Measurements from ENCODE around the gene RUFY3. TPM values are rescaled to one million over a fixed set of nuclear protein-coding genes. Genes with fewer than 3 reads are reported as not detected.

RUFY3 gene
- total RNA-seq, 1 experiment from 2014 or later, result 48.0 TPM

DNA sequence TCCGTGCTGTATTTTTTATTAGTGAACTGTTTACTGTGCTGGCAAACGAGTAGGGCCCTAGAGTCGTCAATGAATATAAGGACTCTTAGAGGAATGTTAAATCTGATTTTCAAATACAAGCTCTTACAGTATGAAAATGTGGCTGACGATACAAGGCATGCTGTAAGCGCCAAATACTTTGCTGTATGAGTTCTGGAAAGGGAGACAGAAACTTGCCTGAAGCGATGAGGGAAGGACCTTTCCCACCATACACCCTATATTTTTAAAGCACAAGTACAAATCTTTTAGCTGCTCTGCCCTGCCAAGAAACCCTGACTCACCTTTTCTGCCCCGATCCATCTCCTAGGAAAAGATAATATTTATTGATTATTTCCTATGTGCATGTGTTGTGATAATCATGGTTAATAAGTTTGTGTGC lies 15.7 kb upstream of the RUFY3 start:
- no peak overlapping the region for H2BK5ac ChIP-seq (ENCODE audit: insufficient read length, low read length)
- H3K79me2 ChIP-seq (ENCODE audit: insufficient read depth, low read length), result no peaks in the 10 kb centered on the region
- peak overlapping the region; percentile 80 for H3K4me2 ChIP-seq (ENCODE audit: insufficient read depth, insufficient read length, low read length)
- H3K18ac ChIP-seq (ENCODE audit: insufficient read length, low read depth, low read length), result no peak overlapping the region
- no peak for TF ChIP-seq CTCF (conservative IDR thresholded peaks at IDR 0.05)
- H3K9me3 Mint-ChIP-seq, result no peaks in the 10 kb centered on the region
- no peak overlapping the region for H3K14ac ChIP-seq (ENCODE audit: insufficient read depth, low read length)
- H3K79me1 ChIP-seq (ENCODE audit: insufficient read depth, low read depth, low read length, poor library complexity, severe bottlenecking), result no peaks in the 10 kb centered on the region
- H3K27ac ChIP-seq (ENCODE audit: insufficient read length, low read depth, low read length), result no peak overlapping the region
- no peak overlapping the region for H2BK20ac ChIP-seq (ENCODE audit: low read depth, low read length, poor library complexity, severe bottlenecking)
- no peak overlapping the region for H3K4ac ChIP-seq (ENCODE audit: low read depth, low read length)
- DNase-seq, result no peak
- no peaks in the 10 kb centered on the region for H4K20me1 ChIP-seq (ENCODE audit: control insufficient read depth, insufficient read depth, insufficient read length)
- peak overlapping the region; percentile 5 for H3K9ac ChIP-seq (ENCODE audit: extremely low read depth, insufficient read length, low read length)
- H4K5ac ChIP-seq (ENCODE audit: insufficient read length, low read depth, low read length), result no peak overlapping the region
- H3K9me3 ChIP-seq (ENCODE audit: control insufficient read depth, low read depth, low read length), result no peaks in the 10 kb centered on the region
- no peak overlapping the region for H2BK120ac ChIP-seq (ENCODE audit: low read depth, low read length, poor library complexity, severe bottlenecking)
- H3K27me3 ChIP-seq (ENCODE audit: insufficient read depth, low read length), result no peaks in the 10 kb centered on the region
- peak overlapping the region in 2 of 3 experiments; percentile 63 to 78; a peak in 1 of 7 replicates for H3K27ac Mint-ChIP-seq
- no peak overlapping the region for H4K8ac ChIP-seq (replicated peaks; ENCODE audit: insufficient read length, low read depth, low read length)
- no peak overlapping the region for H2AFZ ChIP-seq (ENCODE audit: low read length)
- no CpG with 5 or more reads among the region's 7 CpGs for WGBS (ENCODE audit: extremely low coverage, insufficient read length, low lambda C conversion rate)
- no peak overlapping the region for H3T11ph ChIP-seq (ENCODE audit: low read length)
- H2BK15ac ChIP-seq (ENCODE audit: low read depth, low read length), result no peak overlapping the region
- H4K91ac ChIP-seq (ENCODE audit: insufficient read length, low read depth, low read length), result no peak overlapping the region
- no peak overlapping the region for H2BK12ac ChIP-seq (ENCODE audit: insufficient read length, low read depth, low read length)
- H3K4me3 Mint-ChIP-seq, result peak overlapping the region; percentile 86 to 90
- no peaks in the 10 kb centered on the region; the same call in 1 of the 2 replicates for H3K4me1 ChIP-seq (ENCODE audit: insufficient read depth, low read length)
- H3K4me1 Mint-ChIP-seq, result peaks cover 24 to 25% of the 10 kb centered on the region in 2 experiments
- H3K23ac ChIP-seq (ENCODE audit: insufficient read length, low read depth, low read length), result no peak overlapping the region
- no peaks in the 10 kb centered on the region; a peak in 1 of 7 replicates for H3K36me3 Mint-ChIP-seq (ENCODE audit: insufficient read depth in 1 of 3, low read depth in 3 of 3)
- H3K27me3 Mint-ChIP-seq (ENCODE audit: low read depth), result no peaks in the 10 kb centered on the region
- no peak overlapping the region for H3K56ac ChIP-seq (ENCODE audit: insufficient read length, low read depth, low read length)
- H2AK5ac ChIP-seq (ENCODE audit: insufficient read length, low read length), result no peak overlapping the region
- H3K23me2 ChIP-seq (ENCODE audit: insufficient read length, low read depth, low read length, poor library complexity, severe bottlenecking), result no peaks in the 10 kb centered on the region

Data from H9 (cell line).